NOMO-1 (cell line): Measurements from ENCODE around the gene AFAP1.

ENCODE experiments used
- DNase-seq, 2 experiments: peaks; one replicate each; lab custom pipeline; 2025; ENCODE audit not compliant: unreplicated experiment in 2 of 2; lab: John Stamatoyannopoulos, UW

The AFAP1 gene

GRCh38 chr4:7731437-7731836, 208.2 kb downstream of the AFAP1 start:
- no peak for DNase-seq

- no peak for DNase-seq
Measured at GRCh38 chr4:7727749-7728148, 211.9 kb downstream of the AFAP1 start.

- DNase-seq: no peak
Measured at GRCh38 chr4:7726665-7727413, 212.8 kb downstream of the AFAP1 start.

- DNase-seq: no peak
Measured at GRCh38 chr4:7725951-7726350, 213.7 kb downstream of the AFAP1 start.

GRCh38 chr4:7723625-7724024, 216.0 kb downstream of the AFAP1 start:
- DNase-seq: no peak

- DNase-seq: peak; percentile 12 to 21
Measured at GRCh38 chr4:7722766-7723387, 216.8 kb downstream of the AFAP1 start.

- no peak for DNase-seq
Measured at GRCh38 chr4:7721984-7722551, 217.6 kb downstream of the AFAP1 start.

GRCh38 chr4:7719354-7720174, 220.1 kb downstream of the AFAP1 start:
- peak; percentile 14 to 57 for DNase-seq

- no peak for DNase-seq
Measured at GRCh38 chr4:7717946-7718490, 221.6 kb downstream of the AFAP1 start.

GRCh38 chr4:7717161-7717560, 222.5 kb downstream of the AFAP1 start:
- DNase-seq: no peak

- no peak for DNase-seq
Measured at GRCh38 chr4:7716010-7716721, 223.5 kb downstream of the AFAP1 start.

GRCh38 chr4:7715271-7716009, 224.2 kb downstream of the AFAP1 start:
- DNase-seq: no peak

GRCh38 chr4:7714738-7715137, 224.9 kb downstream of the AFAP1 start:
- no peak for DNase-seq

- no peak for DNase-seq
Measured at GRCh38 chr4:7714176-7714575, 225.5 kb downstream of the AFAP1 start.

GRCh38 chr4:7713757-7714156, 225.9 kb downstream of the AFAP1 start:
- DNase-seq: no peak

GRCh38 chr4:7712021-7712671, 227.5 kb downstream of the AFAP1 start:
- no peak for DNase-seq

- DNase-seq: no peak
Measured at GRCh38 chr4:7711307-7711963, 228.2 kb downstream of the AFAP1 start.

- no peak for DNase-seq
Measured at GRCh38 chr4:7710576-7711306, 228.9 kb downstream of the AFAP1 start.
